HepG2 (cell line): Measurements from ENCODE around the gene VSTM4. TPM values are rescaled to one million over a fixed set of nuclear protein-coding genes. Genes with fewer than 3 reads are reported as not detected.

Source experiments
- ATAC-seq: fragments of 200-7000 bp; cut with Tn5 transposase; 3 replicates; pipeline ENCODE4 v1.9.1; 2020; ENCODE audit warnings: mild to moderate bottlenecking, moderate library complexity
- BruUV-seq: library from RNA; stranded (reverse); fragments of 400-500 nt; replicated peaks from 2 replicates; lab custom pipeline; 2021; lab: Mats Ljungman, UMichigan
- CTCF ChIA-PET: fragments of 300-600 bp; formaldehyde crosslinking; extraction: SDS; loops from one replicate; lab custom pipeline; 2021; ENCODE audit warnings: low total read pairs, inconsistent platforms, low intra/inter-chr PET ratio; lab: Yijun Ruan, JAX
- POLR2A ChIA-PET: fragments of 350-600 bp; sonication (Branson Sonifier 250); formaldehyde crosslinking; loops from one replicate; lab custom pipeline; 2020; ENCODE audit warnings: antibody characterized with exemption, inconsistent platforms; lab: Yijun Ruan, JAX
- DNase-seq: peaks from one replicate; pipeline ENCODE4 v3.0.0-alpha.2; 2015; ENCODE audit warnings: low spot score
- FAIRE-seq: peaks from 3 replicates; lab custom pipeline; 2011; peaks lifted over from hg19 to GRCh38; lab: Jason Lieb, UNC
- H2AFZ ChIP-seq: one replicate; pipeline ENCODE4 v1.6.1; 2011; ENCODE audit warnings: low read length, inconsistent platforms
- H3K27ac ChIP-seq: fragments of 300-600 bp; 3 replicates; pipeline ENCODE4 v1.8.0; 2011; ENCODE audit warnings: mixed run types, mild to moderate bottlenecking, mixed read lengths, low read length, inconsistent platforms; ENCODE audit not compliant: insufficient read depth; ENCODE audit errors: extremely low read length
- H3K27me3 ChIP-seq, 2 experiments: fragments of 200-600 bp in 1 of 2; 2 replicates in 1 of 2; 3 replicates in 1 of 2; pipeline versions ENCODE4 v1.6.0 to v1.8.0; 2011; ENCODE audit warnings: low read length in 2 of 2, mild to moderate bottlenecking in 2 of 2, moderate library complexity in 2 of 2, inconsistent platforms in 1 of 2; ENCODE audit not compliant: insufficient read depth in 2 of 2, control insufficient read depth in 1 of 2
- H3K36me3 ChIP-seq, 2 experiments: fragments of 200-600 bp in 1 of 2; replicated peaks in 1 of 2; 2 replicates in 1 of 2; 3 replicates in 1 of 2; pipeline versions ENCODE4 v1.5.1 to v1.8.0; 2011; ENCODE audit warnings: low read length in 2 of 2, inconsistent platforms in 1 of 2; ENCODE audit not compliant: insufficient read depth in 2 of 2, control insufficient read depth in 1 of 2
- H3K4me1 ChIP-seq: 2 replicates; pipeline ENCODE4 v1.5.1; 2012; ENCODE audit warnings: low read length, inconsistent platforms; ENCODE audit not compliant: insufficient read depth
- H3K4me2 ChIP-seq: 2 replicates; pipeline ENCODE4 v1.6.0; 2011; ENCODE audit warnings: low read depth, low read length, inconsistent platforms
- H3K4me3 ChIP-seq, 3 experiments: fragments of 200-600 bp in 1 of 3; sonication (generic), shearing (Covaris generic) in 1 of 3; replicated peaks in 1 of 3; 2 replicates each; pipeline ENCODE4 v1.5.1; 2011 to 2016; ENCODE audit warnings: low read length in 3 of 3, inconsistent platforms in 2 of 3, low read depth in 2 of 3, mild to moderate bottlenecking in 2 of 3, control low read depth in 1 of 3, mixed read lengths in 1 of 3; ENCODE audit not compliant: insufficient read depth in 1 of 3
- H3K79me2 ChIP-seq: one replicate; pipeline ENCODE4 v1.6.1; 2011; ENCODE audit warnings: low read length, inconsistent platforms; ENCODE audit not compliant: insufficient read depth
- H3K9ac ChIP-seq: 2 replicates; pipeline ENCODE4 v1.6.0; 2011; ENCODE audit warnings: mild to moderate bottlenecking, low read depth, low read length, inconsistent platforms; ENCODE audit not compliant: insufficient read depth
- H3K9me3 ChIP-seq: 2 replicates; pipeline ENCODE4 v1.5.1; 2012; ENCODE audit warnings: mild to moderate bottlenecking, low read length
- H4K20me1 ChIP-seq: 2 replicates; pipeline ENCODE4 v1.6.0; 2011; ENCODE audit warnings: inconsistent platforms, mild to moderate bottlenecking, low read length, moderate library complexity; ENCODE audit not compliant: insufficient read depth
- NFYB ChIP-seq: sonication (generic); formaldehyde crosslinking; IDR thresholded peaks from 2 replicates; pipeline ENCODE4 v1.4.0; 2020; ENCODE audit warnings: missing genetic modification reagents
- STAG1 ChIP-seq: sonication (generic); formaldehyde crosslinking; IDR thresholded peaks from 2 replicates; pipeline ENCODE4 v1.4.0; 2020; ENCODE audit warnings: missing genetic modification reagents
- ZNF160 ChIP-seq: sonication (generic); formaldehyde crosslinking; IDR thresholded peaks from 2 replicates; pipeline ENCODE4 v1.8.0; 2022; ENCODE audit warnings: mild to moderate bottlenecking, inconsistent platforms, missing genetic modification reagents
- ZNF431 ChIP-seq: sonication (generic); formaldehyde crosslinking; IDR thresholded peaks from 2 replicates; pipeline ENCODE4 v1.9.0; 2022; ENCODE audit warnings: missing genetic modification reagents, low read depth, mild to moderate bottlenecking, borderline replicate concordance
- ZNF660 ChIP-seq: sonication (generic); formaldehyde crosslinking; IDR thresholded peaks from 2 replicates; pipeline ENCODE4 v1.5.1; 2020; ENCODE audit warnings: mild to moderate bottlenecking, low read depth, missing genetic modification reagents, borderline replicate concordance
- ZNF713 ChIP-seq: sonication (generic); formaldehyde crosslinking; IDR thresholded peaks from 2 replicates; pipeline ENCODE4 v1.4.0; 2020; ENCODE audit warnings: mild to moderate bottlenecking, missing genetic modification reagents
- WGBS: methylation state at CpG from one replicate; pipeline ENCODE4 v1.1.6; 2017; ENCODE audit warnings: low lambda C conversion rate; 5-methylcytosine and 5-hydroxymethylcytosine counted together
- in situ Hi-C: cut with HindIII; loops from 2 replicates; pipeline ENCODE4 v1.10.0; 2017; ENCODE audit warnings: low pct_unique_long_range_greater_than_20kb; ENCODE audit not compliant: extremely low pct_ligation_motif_present
- intact Hi-C: fragments of 100-400 bp; cut with micrococcal nuclease; formaldehyde crosslinking; loops from one replicate; pipeline ENCODE4 v1.10.0; 2022; ENCODE audit not compliant: unreplicated experiment
- polyA plus RNA-seq, 8 experiments: library from polyadenylated mRNA; depleted of rRNA in 3 of 8; stranded (reverse) in 7 of 8; unstranded in 1 of 8; fragments of >200 nt; fragmentation: Illumina TruSeq in 4 of 8; extraction: Trizol in 4 of 8; gene quantifications; 2 replicates each; pipeline versions ENCODE4 v1.2.1 to v1.2.3, GENCODE V29; 2011 to 2016; ENCODE audit warnings: low read depth in 4 of 8, missing spikeins in 1 of 8, mixed read lengths in 1 of 8; ENCODE audit not compliant: insufficient read depth in 1 of 8
- total RNA-seq, 5 experiments: library from RNA; depleted of rRNA; stranded (reverse); fragments of >200 nt; fragmentation: Illumina TruSeq; extraction: Trizol; gene quantifications; 2 replicates each; pipeline ENCODE4 v1.2.3, GENCODE V29; 2016; ENCODE audit warnings: low read depth in 1 of 5
- TF ChIP-seq, protein P1 (sequence below): sonication (generic); formaldehyde crosslinking; IDR thresholded peaks from 2 replicates; pipeline ENCODE4 v1.5.0; 2020; ENCODE audit warnings: missing genetic modification reagents, mild to moderate bottlenecking, borderline replicate concordance
- TF ChIP-seq, protein P2 (sequence below): sonication (generic); formaldehyde crosslinking; IDR thresholded peaks from 2 replicates; pipeline ENCODE4 v1.4.0; 2020; ENCODE audit warnings: mild to moderate bottlenecking, missing genetic modification reagents

The VSTM4 gene
- total and polyA plus RNA-seq, 2 of the 13 experiments (the other 11 are each of a cell fraction or from before 2014, with no cell fraction given), result not detected

- Histone ChIP-seq H3K4me3 (no peak overlapping the region), H3K4me1 (no peaks in the 10 kb centered on the region), H3K27me3 (no peaks in the 10 kb centered on the region; a peak in 1 of 5 replicates), H4K20me1 (no peaks in the 10 kb centered on the region), H3K36me3 (no peaks in the 10 kb centered on the region), H3K4me2 (no peak overlapping the region), H2AFZ (no peak overlapping the region), H3K9ac (no peak overlapping the region), H3K9me3 (no peaks in the 10 kb centered on the region), H3K79me2 (no peaks in the 10 kb centered on the region), H3K27ac (no peak overlapping the region)
- 22% methylated on average over 4 of the region's 5 CpGs for WGBS
- ATAC-seq (no peak), DNase-seq (no peak), FAIRE-seq (no peak)
- POLR2A ChIA-PET, result no interaction called here
- intact Hi-C loops (no loop called here), in situ Hi-C loops (no loop called here)
- TF ChIP-seq, protein P1, sequence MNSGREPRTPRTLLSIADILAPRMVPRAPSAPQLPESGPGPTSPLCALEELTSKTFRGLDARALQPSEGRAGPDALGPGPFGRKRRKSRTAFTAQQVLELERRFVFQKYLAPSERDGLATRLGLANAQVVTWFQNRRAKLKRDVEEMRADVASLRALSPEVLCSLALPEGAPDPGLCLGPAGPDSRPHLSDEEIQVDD (CRISPR knock-in tag), result no peak
- TF ChIP-seq NFYB (CRISPR knock-in tag), result no peak
- no TSS peak for BruUV-seq
- CTCF ChIA-PET, result no interaction called here
Observed at GRCh38 chr10:49038711-49039110, 76.6 kb downstream of the VSTM4 start.

GRCh38 chr10:49037187-49037586, 78.1 kb downstream of the VSTM4 start:
- no peaks in the 10 kb centered on the region for H3K4me1 ChIP-seq
- intact Hi-C loops, result no loop called here
- DNase-seq (no peak), ATAC-seq (no peak), FAIRE-seq (no peak)
- no peak overlapping the region for H3K4me2 ChIP-seq
- no peaks in the 10 kb centered on the region for H3K9me3 ChIP-seq
- BruUV-seq, result no TSS peak
- in situ Hi-C loops, result no loop called here
- no peaks in the 10 kb centered on the region for H3K27me3 ChIP-seq
- TF ChIP-seq, protein P2, sequence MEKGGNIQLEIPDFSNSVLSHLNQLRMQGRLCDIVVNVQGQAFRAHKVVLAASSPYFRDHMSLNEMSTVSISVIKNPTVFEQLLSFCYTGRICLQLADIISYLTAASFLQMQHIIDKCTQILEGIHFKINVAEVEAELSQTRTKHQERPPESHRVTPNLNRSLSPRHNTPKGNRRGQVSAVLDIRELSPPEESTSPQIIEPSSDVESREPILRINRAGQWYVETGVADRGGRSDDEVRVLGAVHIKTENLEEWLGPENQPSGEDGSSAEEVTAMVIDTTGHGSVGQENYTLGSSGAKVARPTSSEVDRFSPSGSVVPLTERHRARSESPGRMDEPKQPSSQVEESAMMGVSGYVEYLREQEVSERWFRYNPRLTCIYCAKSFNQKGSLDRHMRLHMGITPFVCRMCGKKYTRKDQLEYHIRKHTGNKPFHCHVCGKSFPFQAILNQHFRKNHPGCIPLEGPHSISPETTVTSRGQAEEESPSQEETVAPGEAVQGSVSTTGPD, result no peak
- TF ChIP-seq ZNF660 (no peak), STAG1 (CRISPR knock-in tag) (no peak), ZNF431 (CRISPR knock-in tag) (no peak), ZNF160 (CRISPR knock-in tag) (no peak), ZNF713 (no peak)
- no peak overlapping the region for H3K27ac ChIP-seq
- H4K20me1 ChIP-seq, result no peaks in the 10 kb centered on the region
- WGBS, result 26% methylated on average over 6 of the region's 7 CpGs
- H3K4me3 ChIP-seq, result no peak overlapping the region
- no peak overlapping the region for H3K9ac ChIP-seq
- POLR2A ChIA-PET, result no interaction called here
- CTCF ChIA-PET, result no interaction called here
- no peaks in the 10 kb centered on the region for H3K79me2 ChIP-seq
- no peaks in the 10 kb centered on the region for H3K36me3 ChIP-seq
- no peak overlapping the region for H2AFZ ChIP-seq
